Adrenal gland (tissue), 12 donors: ENCODE results near the gene SNAPIN. TPM values are rescaled to one million over a fixed set of nuclear protein-coding genes. Genes with fewer than 3 reads are reported as not detected.

Experiments
- DNase-seq, 7 donors: peaks; one replicate each; pipeline ENCODE4 v3.0.0-alpha.2; 2019 to 2020
- H3K27ac ChIP-seq, 5 donors: fragments of 200-600 bp; sonication (generic) in 4 of 5; 1 replicate in 3 of 5; 2 replicates in 2 of 5; pipeline versions ENCODE4 v1.5.1 to v1.8.0; 2016 to 2020; ENCODE audit warnings: mild to moderate bottlenecking in 1 of 5
- H3K27me3 ChIP-seq: fragments of 200-600 bp; 2 replicates; pipeline ENCODE4 v1.8.0; 2021
- H3K36me3 ChIP-seq, 2 donors: fragments of 200-600 bp; replicated peaks in 1 of 2; 1 replicate in 1 of 2; 2 replicates in 1 of 2; pipeline versions ENCODE4 v1.5.1 to v1.8.0; 2018 to 2022
- H3K4me1 ChIP-seq, 2 donors: fragments of 200-600 bp; replicated peaks in 1 of 2; 1 replicate in 1 of 2; 2 replicates in 1 of 2; pipeline versions ENCODE4 v1.5.1 to v1.8.0; 2018 to 2021
- H3K4me3 ChIP-seq, 4 donors: fragments of 200-600 bp; sonication (generic) in 3 of 4; one replicate each; pipeline ENCODE4 v1.5.1; 2016 to 2018
- H3K9me3 ChIP-seq, 3 donors: fragments of 200-600 bp; sonication (generic) in 1 of 3; replicated peaks in 1 of 3; 1 replicate in 2 of 3; 2 replicates in 1 of 3; pipeline versions ENCODE4 v1.5.1 to v1.8.0; 2016 to 2021
- CTCF ChIP-seq, 6 experiments: fragments of 450-650 bp in 4 of 6; fragments of 200-600 bp in 2 of 6; sonication (generic) in 1 of 6; IDR thresholded peaks; 1 replicate in 5 of 6; 2 replicates in 1 of 6; pipeline versions ENCODE4 v1.5.1 to v1.8.0; 2016 to 2021; ENCODE audit warnings: antibody characterized with exemption in 6 of 6, mild to moderate bottlenecking in 2 of 6, moderate library complexity in 1 of 6
- POLR2A ChIP-seq, 2 donors: fragments of 450-650 bp; IDR thresholded peaks; one replicate each; pipeline ENCODE4 v1.6.1; 2017; ENCODE audit warnings: antibody characterized with exemption in 2 of 2, mild to moderate bottlenecking in 2 of 2, moderate library complexity in 1 of 2
- WGBS, 4 donors: extraction: QIAGEN DNeasy Blood & Tissue Kit in 2 of 4; methylation state at CpG; one replicate each; pipeline versions ENCODE4 v1.1.5 to v1.1.7; 2013 to 2017; 5-methylcytosine and 5-hydroxymethylcytosine counted together
- intact Hi-C, 2 donors: fragments of 100-400 bp; cut with DNase I; formaldehyde crosslinking; loops; one replicate each; pipeline versions ENCODE4 v1.14.1 to v1.15.0; 2022 to 2023
- microRNA-seq, 3 donors: library from miRNA; unstranded; fragments of <30 nt; microRNA quantifications; one replicate each; pipeline ENCODE4, GENCODE V29; 2017 to 2020
- polyA plus RNA-seq, 3 donors: library from polyadenylated mRNA; stranded (reverse); fragments of 200-250 nt in 2 of 3; fragments of 350-450 nt in 1 of 3; fragmentation: Illumina TruSeq in 1 of 3; extraction: RNeasy Lipid Tissue Mini Kit (QIAGEN cat#74804) in 1 of 3; gene quantifications; one replicate each; pipeline ENCODE4 v1.2.3, GENCODE V29; 2013 to 2014
- small RNA-seq, 2 donors: library from RNA; depleted of rRNA; stranded (forward); fragments of <200 nt; gene quantifications; one replicate each; pipeline ENCODE3, GENCODE V24; 2016
- total RNA-seq, 9 donors: library from RNA; depleted of rRNA in 4 of 9; stranded (reverse); fragments of >200 nt in 4 of 9; fragments of 120-200 nt in 1 of 9; fragmentation: NEBNext Ultra II Directional in 1 of 9; extraction: Animal tissue kit (Norgen Biotek cat#: 25700) in 1 of 9; gene quantifications; one replicate each; pipeline versions ENCODE4 v1.1.0 to v1.2.4, GENCODE V29; 2013 to 2023
- donor health status: healthy with polysubstance abuse.
- donor health status: Bipolar disorder and iron deficiency.
- donor health status: DM: yes; HTN: yes; CAD: no.
- donor health status: DM: no; HTN: no; CAD: no.
- donor health status: DM: no; HTN: no; CAD: no.
- donor health status: DM: yes; HTN: yes; CAD: no.

The SNAPIN gene
- total and polyA plus RNA-seq, 12 donors: 37.7 to 176 (median 70.1) TPM

GRCh38 chr1:153711026-153711425 is 52.5 kb downstream of the SNAPIN start:
- Histone ChIP-seq H3K36me3 (no peaks in the 10 kb centered on the region), H3K9me3 (no peaks in the 10 kb centered on the region), H3K27ac (no peak overlapping the region), H3K27me3 (no peaks in the 10 kb centered on the region), H3K4me1 (no peaks in the 10 kb centered on the region), H3K4me3 (no peak overlapping the region)
- DNase-seq: no peak
- intact Hi-C loops: no loop called here
- TF ChIP-seq POLR2A (IDR thresholded peaks at IDR 0.05) (no peak), CTCF (IDR thresholded peaks at IDR 0.05) (no peak)
- 58 to 69% (median 63%) methylated on average over 7 of the region's 7 CpGs for WGBS, 4 donors

Small RNA genes lying within 50 kb of the gene (microRNA-seq; reads per million reads assigned to microRNA genes)
- 0 reads per million in 3 donors for gene MIR8083

Small RNA genes lying within 50 kb of the gene (small RNA-seq; reads per million reads assigned to genes)
- 0 reads per million in 2 donors for gene MIR8083
- gene RN7SL372P: 0 reads per million in 2 donors

Other genes starting within 250 kb of the SNAPIN start
- gene S100A7A, start 242.2 kb upstream of the SNAPIN start, total RNA-seq: not detected
- not detected for gene S100A7A, start 242.2 kb upstream of the SNAPIN start, polyA plus RNA-seq
- not detected for gene S100A7, start 198.1 kb upstream of the SNAPIN start, total RNA-seq
- not detected for gene S100A7, start 198.1 kb upstream of the SNAPIN start, polyA plus RNA-seq
- gene S100A6, start 122.7 kb upstream of the SNAPIN start, total RNA-seq: 100 to 1,000 TPM in 8 of 9 donors, 10 to 100 TPM in 1; 39.4 to 609 (median 369) TPM
- 1,000 to 10,000 TPM in 2 of 3 donors, 100 to 1,000 TPM in 1; 121 to 4,129 (median 3,763) TPM for gene S100A6, start 122.7 kb upstream of the SNAPIN start, polyA plus RNA-seq
- under 1 TPM in 1 of 9 donors, not detected in 8; 0.17 TPM for gene S100A5, start 117.8 kb upstream of the SNAPIN start, total RNA-seq
- gene S100A5, start 117.8 kb upstream of the SNAPIN start, polyA plus RNA-seq: not detected
- 100 to 1,000 TPM in 4 of 9 donors, 10 to 100 TPM in 4, 1 to 10 TPM in 1; 7.9 to 291 (median 88.0) TPM for gene S100A4, start 112.9 kb upstream of the SNAPIN start, total RNA-seq
- 100 to 1,000 TPM in 2 of 3 donors, 10 to 100 TPM in 1; 26.7 to 742 (median 455) TPM for gene S100A4, start 112.9 kb upstream of the SNAPIN start, polyA plus RNA-seq
- gene S100A3, start 109.4 kb upstream of the SNAPIN start, total RNA-seq: 1 to 10 TPM in 2 of 9 donors, under 1 TPM in 3, not detected in 4; 0.28 to 2.9 (median 0.54) TPM
- 1 to 10 TPM in 2 of 3 donors, not detected in 1; 1.9 to 3.8 TPM for gene S100A3, start 109.4 kb upstream of the SNAPIN start, polyA plus RNA-seq
- 10 to 100 TPM in 1 of 9 donors, 1 to 10 TPM in 5, under 1 TPM in 2, not detected in 1; 0.31 to 44.1 (median 1.2) TPM for gene S100A2, start 92.9 kb upstream of the SNAPIN start, total RNA-seq
- 1 to 10 TPM in 2 of 3 donors, under 1 TPM in 1; 0.48 to 4.2 (median 3.8) TPM for gene S100A2, start 92.9 kb upstream of the SNAPIN start, polyA plus RNA-seq
- gene S100A16, start 45.6 kb upstream of the SNAPIN start, total RNA-seq: 100 to 1,000 TPM in 2 of 9 donors, 10 to 100 TPM in 7; 26.2 to 126 (median 71.3) TPM
- gene S100A16, start 45.6 kb upstream of the SNAPIN start, polyA plus RNA-seq: 100 to 1,000 TPM in 1 of 3 donors, 10 to 100 TPM in 2; 61.5 to 128 (median 95.3) TPM
- under 1 TPM in 3 of 9 donors, not detected in 6; 0.32 to 0.90 (median 0.53) TPM for gene S100A14, start 42.4 kb upstream of the SNAPIN start, total RNA-seq
- gene S100A14, start 42.4 kb upstream of the SNAPIN start, polyA plus RNA-seq: 1 to 10 TPM in 1 of 3 donors, under 1 TPM in 1, not detected in 1; 0.88 to 2.2 TPM
- 100 to 1,000 TPM in 7 of 9 donors, 10 to 100 TPM in 2; 57.6 to 289 (median 126) TPM for gene S100A13, start 31.2 kb upstream of the SNAPIN start, total RNA-seq
- gene S100A13, start 31.2 kb upstream of the SNAPIN start, polyA plus RNA-seq: 100 to 1,000 TPM; 185 to 266 (median 235) TPM
- gene S100A1, start 30.3 kb upstream of the SNAPIN start, total RNA-seq: 1 to 10 TPM in 3 of 9 donors, under 1 TPM in 2, not detected in 4; 0.55 to 3.8 (median 1.8) TPM
- 10 to 100 TPM in 2 of 3 donors, 1 to 10 TPM in 1; 1.1 to 12.3 (median 10.9) TPM for gene S100A1, start 30.3 kb upstream of the SNAPIN start, polyA plus RNA-seq
- 10 to 100 TPM; 35.5 to 74.9 (median 55.7) TPM for gene CHTOP, start 24.6 kb upstream of the SNAPIN start, total RNA-seq
- gene CHTOP, start 24.6 kb upstream of the SNAPIN start, polyA plus RNA-seq: 10 to 100 TPM; 59.1 to 83.3 (median 71.2) TPM
- gene ILF2, start 12.3 kb downstream of the SNAPIN start, total RNA-seq: 100 to 1,000 TPM in 6 of 9 donors, 10 to 100 TPM in 3; 77.7 to 249 (median 107) TPM
- gene ILF2, start 12.3 kb downstream of the SNAPIN start, polyA plus RNA-seq: 100 to 1,000 TPM in 1 of 3 donors, 10 to 100 TPM in 2; 42.2 to 397 (median 45.6) TPM
- 10 to 100 TPM in 8 of 9 donors, 1 to 10 TPM in 1; 7.9 to 29.3 (median 19.3) TPM for gene NPR1, start 20.0 kb downstream of the SNAPIN start, total RNA-seq
- 10 to 100 TPM; 10.4 to 47.9 (median 39.4) TPM for gene NPR1, start 20.0 kb downstream of the SNAPIN start, polyA plus RNA-seq
- gene INTS3, start 69.3 kb downstream of the SNAPIN start, total RNA-seq: 10 to 100 TPM; 40.7 to 88.1 (median 54.3) TPM
- gene INTS3, start 69.3 kb downstream of the SNAPIN start, polyA plus RNA-seq: 100 to 1,000 TPM in 2 of 3 donors, 10 to 100 TPM in 1; 60.2 to 148 (median 114) TPM
- 10 to 100 TPM in 7 of 9 donors, 1 to 10 TPM in 2; 9.5 to 25.4 (median 14.1) TPM for gene SLC27A3, start 116.7 kb downstream of the SNAPIN start, total RNA-seq
- 10 to 100 TPM; 11.7 to 85.0 (median 62.3) TPM for gene SLC27A3, start 116.7 kb downstream of the SNAPIN start, polyA plus RNA-seq